Measurements from ENCODE around the gene SMIM13.

SMIM13 gene

GRCh38 chr6:11160199-11160598 is 66.6 kb downstream of the SMIM13 start:
- peaks cover 34% of the 10 kb centered on the region for H3K4me1 ChIP-seq
- in situ Hi-C loops (cut with MboI; ENCODE audit: low sequenced_read_pairs), result no loop called here
- H3K27me3 ChIP-seq (ENCODE audit: low read depth), result no peaks in the 10 kb centered on the region
- no peaks in the 10 kb centered on the region for H3K36me3 ChIP-seq (replicated peaks)
- H3K9me3 ChIP-seq, result no peaks in the 10 kb centered on the region
- no peak for DNase-seq (ENCODE audit: low spot score in 2 of 2)
- no peak overlapping the region for H3K4me3 ChIP-seq

DNA sequence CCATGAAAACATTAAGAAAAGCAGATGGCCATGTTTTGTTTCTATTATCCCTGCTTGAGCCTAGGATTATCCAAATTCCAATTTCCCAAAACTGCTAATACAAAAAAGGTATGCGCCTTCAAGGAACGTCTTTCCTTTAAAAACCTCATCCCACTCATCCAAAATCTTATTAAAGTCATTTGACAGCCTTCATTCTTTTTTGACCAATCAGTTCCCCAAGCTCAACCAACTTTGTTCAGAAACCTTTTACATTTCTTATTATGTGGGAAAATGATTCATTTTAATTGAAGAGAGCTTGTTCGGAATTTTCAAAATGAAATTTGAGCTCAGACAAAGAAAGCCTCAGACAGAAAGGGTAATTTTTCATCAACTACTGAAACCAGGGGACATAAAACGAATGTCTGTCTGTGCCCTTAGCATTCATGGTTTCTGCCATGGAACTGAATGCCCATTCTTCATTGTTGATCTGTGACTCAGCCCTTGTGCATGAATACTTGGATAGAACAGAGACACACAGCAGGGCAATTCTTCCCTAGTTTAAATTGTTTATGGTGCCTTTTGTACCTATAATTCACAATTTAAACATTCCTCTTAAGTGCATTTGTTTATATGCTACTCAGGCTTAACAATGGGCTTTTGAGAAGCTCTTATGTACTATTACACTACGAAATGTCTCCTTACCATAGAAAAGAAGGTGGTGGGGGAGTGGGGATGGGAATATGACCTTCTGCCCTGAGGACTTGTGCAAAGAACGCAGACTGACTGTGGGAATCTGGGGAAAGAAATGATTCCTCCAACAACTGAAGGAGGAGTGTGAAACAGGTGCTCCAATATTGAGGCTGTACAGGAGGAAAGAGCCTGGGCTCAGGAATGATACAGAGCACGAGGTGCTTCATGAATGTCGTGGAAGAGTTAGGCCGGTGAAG is 67.7 kb downstream of the SMIM13 start:
- H3K27me3 ChIP-seq (ENCODE audit: low read depth), result no peaks in the 10 kb centered on the region
- H3K9me3 ChIP-seq, result no peaks in the 10 kb centered on the region
- peak; percentile 73 to 95 for DNase-seq (ENCODE audit: low spot score in 2 of 2)
- no peaks in the 10 kb centered on the region for H3K36me3 ChIP-seq (replicated peaks)
- H3K4me1 ChIP-seq, result peaks cover 34% of the 10 kb centered on the region
- no peak overlapping the region for H3K4me3 ChIP-seq
- in situ Hi-C loops (cut with MboI; ENCODE audit: low sequenced_read_pairs), result no loop called here

DNA sequence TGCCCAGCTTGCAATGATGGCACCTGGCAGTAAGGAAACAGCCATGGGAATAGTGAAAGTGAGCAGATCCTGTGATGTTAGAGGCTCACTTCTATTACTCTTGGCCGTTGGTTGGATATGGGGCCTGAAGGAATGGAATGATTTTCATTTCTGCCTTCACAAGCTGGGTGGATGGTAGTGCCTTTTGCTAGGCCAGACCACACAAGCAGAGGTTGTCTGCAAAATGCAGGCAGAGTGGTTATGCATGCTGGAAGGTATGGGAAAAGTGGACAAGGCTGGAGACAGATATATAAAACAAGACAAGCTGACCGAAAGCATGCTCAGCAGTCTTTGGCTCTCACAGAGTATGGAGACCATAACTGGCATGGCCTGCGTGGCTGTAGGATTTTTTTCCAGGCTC is 68.6 kb downstream of the SMIM13 start:
- Histone ChIP-seq H3K36me3 (replicated peaks) (no peaks in the 10 kb centered on the region), H3K4me1 (peaks cover 34% of the 10 kb centered on the region), H3K4me3 (no peak overlapping the region), H3K9me3 (no peaks in the 10 kb centered on the region), H3K27me3 (ENCODE audit: low read depth) (no peaks in the 10 kb centered on the region)
- in situ Hi-C loops (cut with MboI; ENCODE audit: low sequenced_read_pairs), result no loop called here
- DNase-seq (ENCODE audit: low spot score in 2 of 2), result no peak

- H3K4me1 ChIP-seq, result peaks cover 37% of the 10 kb centered on the region
Measured at GRCh38 chr6:11163932-11164331, 70.3 kb downstream of the SMIM13 start.

GRCh38 chr6:11164717-11165646 is 71.3 kb downstream of the SMIM13 start:
- H3K9me3 ChIP-seq, result no peaks in the 10 kb centered on the region
- DNase-seq (ENCODE audit: low spot score in 2 of 2), result no peak
- H3K36me3 ChIP-seq (replicated peaks), result no peaks in the 10 kb centered on the region
- in situ Hi-C loops (cut with MboI; ENCODE audit: low sequenced_read_pairs), result no loop called here
- H3K4me1 ChIP-seq, result peaks cover 27% of the 10 kb centered on the region
- no peak overlapping the region for H3K4me3 ChIP-seq
- no peaks in the 10 kb centered on the region for H3K27me3 ChIP-seq (ENCODE audit: low read depth)

More at GRCh38 chr6:11163932-11164331, 70.3 kb downstream of the SMIM13 start:
- DNase-seq (ENCODE audit: low spot score in 2 of 2), result no peak
- H3K27me3 ChIP-seq (ENCODE audit: low read depth), result no peaks in the 10 kb centered on the region
- in situ Hi-C loops (cut with MboI; ENCODE audit: low sequenced_read_pairs), result no loop called here
- H3K36me3 ChIP-seq (replicated peaks), result no peaks in the 10 kb centered on the region
- H3K9me3 ChIP-seq, result no peaks in the 10 kb centered on the region
- no peak overlapping the region for H3K4me3 ChIP-seq

- Histone ChIP-seq H3K27me3 (ENCODE audit: low read depth) (no peaks in the 10 kb centered on the region), H3K9me3 (no peaks in the 10 kb centered on the region; the same call in 1 of the 2 replicates), H3K4me3 (no peak overlapping the region), H3K36me3 (replicated peaks) (no peaks in the 10 kb centered on the region), H3K4me1 (peaks cover 14% of the 10 kb centered on the region)
- in situ Hi-C loops (cut with MboI; ENCODE audit: low sequenced_read_pairs), result no loop called here
- DNase-seq (ENCODE audit: low spot score in 2 of 2), result no peak
Measured at GRCh38 chr6:11166948-11167347, 73.3 kb downstream of the SMIM13 start.

DNA sequence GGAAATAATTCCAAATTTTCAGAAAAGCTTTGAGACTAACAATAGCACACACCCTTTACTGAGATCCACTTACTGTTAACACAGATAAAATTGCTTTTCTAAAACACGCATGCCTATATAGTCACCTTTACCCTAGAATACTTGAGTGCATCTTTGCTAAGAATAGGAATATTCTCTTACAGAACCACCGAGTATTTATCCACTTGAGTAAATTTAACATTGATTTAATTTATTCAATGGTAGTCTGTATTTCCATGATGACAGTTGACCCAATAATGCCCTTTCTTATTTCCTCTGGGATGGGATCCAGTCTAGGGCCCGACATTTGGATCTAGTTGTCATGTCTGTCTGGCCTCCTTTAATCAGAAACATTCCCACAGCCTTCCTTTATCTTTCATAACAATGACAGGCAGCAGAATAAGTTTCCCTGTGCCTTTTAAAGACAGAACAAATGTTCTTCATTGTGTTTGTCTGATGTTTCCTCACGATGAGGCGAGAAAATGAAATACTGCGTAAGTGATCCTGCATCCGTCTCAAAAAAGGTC is 74.5 kb downstream of the SMIM13 start:
- Histone ChIP-seq H3K27me3 (ENCODE audit: low read depth) (no peaks in the 10 kb centered on the region), H3K36me3 (replicated peaks) (no peaks in the 10 kb centered on the region), H3K4me3 (no peak overlapping the region), H3K4me1 (peaks cover 18% of the 10 kb centered on the region), H3K9me3 (no peaks in the 10 kb centered on the region; the same call in 1 of the 2 replicates)
- in situ Hi-C loops (cut with MboI; ENCODE audit: low sequenced_read_pairs), result no loop called here
- DNase-seq (ENCODE audit: low spot score in 2 of 2), result no peak

- Histone ChIP-seq H3K36me3 (replicated peaks) (no peaks in the 10 kb centered on the region), H3K9me3 (no peaks in the 10 kb centered on the region; the same call in 1 of the 2 replicates), H3K4me1 (peaks cover 32% of the 10 kb centered on the region), H3K27me3 (ENCODE audit: low read depth) (no peaks in the 10 kb centered on the region), H3K4me3 (no peak overlapping the region)
- in situ Hi-C loops (cut with MboI; ENCODE audit: low sequenced_read_pairs), result no loop called here
- DNase-seq (ENCODE audit: low spot score in 2 of 2), result no peak
Measured at GRCh38 chr6:11171952-11172351, 78.3 kb downstream of the SMIM13 start.

DNA sequence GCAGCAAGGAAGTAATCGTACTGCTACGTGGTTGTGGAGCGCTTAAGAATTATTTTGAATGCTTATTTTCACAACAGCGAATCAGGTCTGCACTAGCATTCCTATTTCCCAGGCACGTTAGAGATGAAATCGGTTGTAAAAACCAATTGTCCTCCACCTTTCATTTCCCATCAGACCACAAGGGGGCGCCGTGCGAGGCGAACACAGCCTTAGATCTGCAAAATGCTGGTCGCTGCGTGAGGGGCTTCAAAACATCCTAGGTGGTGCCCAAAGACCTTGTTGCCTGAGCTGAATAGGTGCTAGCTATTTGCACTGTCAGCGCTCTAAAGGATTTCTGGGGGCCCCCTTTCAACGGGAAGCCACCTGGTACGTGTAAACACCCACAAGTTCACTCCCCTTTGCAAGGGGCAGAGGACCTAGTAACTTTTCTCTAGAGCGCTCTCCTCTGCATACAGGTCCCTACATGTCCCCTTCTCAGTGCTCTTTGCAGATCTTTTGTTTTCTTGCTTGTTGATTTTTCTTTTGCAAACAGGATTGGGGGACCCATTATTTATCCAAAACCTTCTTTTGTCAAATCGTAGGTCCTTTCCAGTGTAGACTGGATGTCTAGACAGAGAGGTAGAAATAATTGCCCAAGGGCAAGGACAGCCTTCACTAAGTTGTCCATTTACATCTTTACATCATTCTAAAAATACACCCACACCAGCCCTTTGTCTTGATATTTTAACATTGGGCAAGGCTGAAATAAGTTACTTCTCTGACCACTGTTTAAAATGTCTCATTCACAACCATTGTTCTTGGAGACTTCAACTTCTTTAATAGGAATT is 79.1 kb downstream of the SMIM13 start:
- no peaks in the 10 kb centered on the region; the same call in 1 of the 2 replicates for H3K9me3 ChIP-seq
- peaks cover 36% of the 10 kb centered on the region for H3K4me1 ChIP-seq
- in situ Hi-C loops (cut with MboI; ENCODE audit: low sequenced_read_pairs), result no loop called here
- H3K4me3 ChIP-seq, result peak overlapping the region; percentile 5
- no peaks in the 10 kb centered on the region for H3K36me3 ChIP-seq (replicated peaks)
- no peaks in the 10 kb centered on the region for H3K27me3 ChIP-seq (ENCODE audit: low read depth)
- peak; percentile 94 to 99 for DNase-seq (ENCODE audit: low spot score in 2 of 2)

DNA sequence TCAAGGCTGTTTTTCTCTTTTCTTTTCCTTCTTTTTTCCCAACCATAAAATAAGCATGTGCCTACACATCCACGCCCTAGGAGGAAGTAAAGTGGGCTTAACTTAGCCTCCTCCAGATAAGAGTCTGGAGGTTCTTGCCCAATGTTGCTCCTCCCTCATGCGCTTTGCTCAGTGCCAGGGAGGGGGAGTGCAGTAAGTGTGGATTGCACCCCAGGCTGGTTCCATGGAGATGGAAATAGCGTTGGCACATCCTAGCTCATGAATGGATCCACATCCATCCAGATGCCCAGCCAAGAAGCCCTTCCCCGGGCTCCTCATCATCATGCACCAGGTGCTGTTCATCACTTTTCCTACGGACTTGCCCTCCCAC is 80.6 kb downstream of the SMIM13 start:
- no peaks in the 10 kb centered on the region for H3K27me3 ChIP-seq (ENCODE audit: low read depth)
- in situ Hi-C loops (cut with MboI; ENCODE audit: low sequenced_read_pairs), result no loop called here
- no peaks in the 10 kb centered on the region; the same call in 1 of the 2 replicates for H3K9me3 ChIP-seq
- DNase-seq (ENCODE audit: low spot score in 2 of 2), result no peak
- no peaks in the 10 kb centered on the region for H3K36me3 ChIP-seq (replicated peaks)
- H3K4me3 ChIP-seq, result no peak overlapping the region
- H3K4me1 ChIP-seq, result peaks cover 48% of the 10 kb centered on the region

DNA sequence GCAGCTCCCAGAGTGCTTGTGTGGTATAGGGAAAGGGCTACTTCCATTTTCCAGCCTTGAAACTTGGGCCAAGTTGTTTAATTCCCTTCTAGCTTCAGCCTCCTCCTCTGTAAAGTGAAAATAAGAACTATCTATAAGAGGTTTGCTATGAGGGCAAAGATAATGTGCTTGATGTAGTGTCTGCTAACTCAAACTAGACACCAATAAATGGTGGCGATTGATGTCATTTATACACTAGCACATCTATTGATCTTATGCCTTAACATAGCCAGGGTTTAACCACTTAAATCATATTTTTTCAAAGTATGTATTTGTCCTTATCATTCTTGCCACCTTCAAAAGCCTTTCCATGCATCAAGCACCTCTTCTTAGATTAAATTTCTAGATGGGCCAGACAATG is 83.6 kb downstream of the SMIM13 start:
- Histone ChIP-seq H3K27me3 (ENCODE audit: low read depth) (no peaks in the 10 kb centered on the region), H3K4me1 (peaks cover 51% of the 10 kb centered on the region), H3K4me3 (no peak overlapping the region), H3K36me3 (replicated peaks) (peaks cover 2% of the 10 kb centered on the region; the same call in 1 of the 2 replicates), H3K9me3 (no peaks in the 10 kb centered on the region)
- in situ Hi-C loops (cut with MboI; ENCODE audit: low sequenced_read_pairs), result no loop called here
- DNase-seq (ENCODE audit: low spot score in 2 of 2), result no peak

DNA sequence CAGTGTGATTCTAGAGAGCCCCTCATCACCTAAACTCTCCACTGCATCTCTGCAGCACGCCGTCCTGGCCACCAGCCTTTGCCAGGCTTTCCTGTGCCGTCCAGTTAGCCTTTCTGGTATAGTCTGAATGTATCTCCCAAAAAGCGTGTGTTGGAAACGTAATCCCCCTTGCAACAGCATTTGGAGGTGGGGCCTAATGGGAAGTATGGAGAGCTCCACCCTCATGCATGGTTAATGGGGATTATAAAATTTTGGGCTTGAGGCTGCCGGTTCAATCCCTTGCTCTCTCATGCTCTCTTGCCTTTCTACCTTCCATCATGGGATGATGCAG is 85.4 kb downstream of the SMIM13 start:
- no peak overlapping the region for H3K4me3 ChIP-seq
- in situ Hi-C loops (cut with MboI; ENCODE audit: low sequenced_read_pairs), result no loop called here
- H3K36me3 ChIP-seq (replicated peaks), result peaks cover 20% of the 10 kb centered on the region
- no peaks in the 10 kb centered on the region; the same call in 1 of the 2 replicates for H3K9me3 ChIP-seq
- no peaks in the 10 kb centered on the region for H3K27me3 ChIP-seq (ENCODE audit: low read depth)
- peak; percentile 44 to 54 for DNase-seq (ENCODE audit: low spot score in 2 of 2)
- peaks cover 36% of the 10 kb centered on the region for H3K4me1 ChIP-seq
